ENCODE data around the gene TBC1D2B.

Gene TBC1D2B

GRCh38 chr15:78072080-78072892, 5.2 kb downstream of the TBC1D2B start:
- DNase-seq (ENCODE audit: low read depth in 2 of 2), result no peak

- no peak for DNase-seq (ENCODE audit: low read depth in 2 of 2)
Observed at GRCh38 chr15:78071383-78071782, 6.1 kb downstream of the TBC1D2B start.

- no peak for DNase-seq (ENCODE audit: low read depth in 2 of 2)
Observed at GRCh38 chr15:78070049-78070700, 7.3 kb downstream of the TBC1D2B start.

DNA sequence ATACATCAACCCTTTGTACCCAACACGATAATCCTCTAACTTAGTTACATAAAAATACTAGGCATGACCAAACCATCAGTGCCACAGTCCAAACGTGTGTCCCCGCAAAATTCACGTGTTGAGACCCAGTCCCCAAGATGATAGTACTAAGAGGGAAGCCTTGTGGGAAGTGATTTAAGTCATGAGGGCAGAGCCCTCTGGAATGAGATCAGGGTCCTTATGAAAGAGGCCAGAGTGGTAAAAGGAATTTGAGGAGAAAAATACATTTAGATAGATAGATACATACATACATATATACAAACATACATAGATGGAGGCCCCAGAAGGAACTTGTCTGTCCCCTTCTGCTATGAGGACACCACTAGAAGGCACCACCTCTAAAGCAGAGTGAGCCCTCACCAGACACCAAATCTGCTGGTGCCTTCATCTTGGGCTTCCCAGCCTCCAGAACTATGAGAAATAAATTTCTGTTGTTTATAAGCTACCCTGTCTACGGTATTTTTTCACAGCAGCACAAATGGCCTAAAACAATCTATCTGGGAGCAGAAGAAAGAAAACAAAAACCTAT, 8.0 kb downstream of the TBC1D2B start:
- DNase-seq (ENCODE audit: low read depth in 2 of 2), result no peak

DNA sequence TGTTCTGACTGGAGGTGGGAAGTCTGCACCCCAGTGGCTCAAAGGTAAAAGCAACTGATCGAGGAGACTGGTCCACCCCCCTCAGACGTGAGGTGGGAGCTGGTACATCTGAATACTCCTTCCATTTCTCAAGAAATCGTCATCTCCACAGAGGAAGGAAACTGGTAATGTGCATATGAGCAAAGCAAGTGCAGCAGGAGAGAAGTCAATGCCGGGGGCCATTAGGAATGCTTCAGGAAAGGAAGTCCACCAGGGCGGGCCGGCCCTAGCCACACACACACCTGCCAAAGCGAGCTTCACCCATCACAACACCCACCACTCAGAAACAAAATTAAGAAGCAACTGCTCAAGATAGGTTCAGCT, 8.5 kb downstream of the TBC1D2B start:
- no peak for DNase-seq (ENCODE audit: low read depth in 2 of 2)

DNA sequence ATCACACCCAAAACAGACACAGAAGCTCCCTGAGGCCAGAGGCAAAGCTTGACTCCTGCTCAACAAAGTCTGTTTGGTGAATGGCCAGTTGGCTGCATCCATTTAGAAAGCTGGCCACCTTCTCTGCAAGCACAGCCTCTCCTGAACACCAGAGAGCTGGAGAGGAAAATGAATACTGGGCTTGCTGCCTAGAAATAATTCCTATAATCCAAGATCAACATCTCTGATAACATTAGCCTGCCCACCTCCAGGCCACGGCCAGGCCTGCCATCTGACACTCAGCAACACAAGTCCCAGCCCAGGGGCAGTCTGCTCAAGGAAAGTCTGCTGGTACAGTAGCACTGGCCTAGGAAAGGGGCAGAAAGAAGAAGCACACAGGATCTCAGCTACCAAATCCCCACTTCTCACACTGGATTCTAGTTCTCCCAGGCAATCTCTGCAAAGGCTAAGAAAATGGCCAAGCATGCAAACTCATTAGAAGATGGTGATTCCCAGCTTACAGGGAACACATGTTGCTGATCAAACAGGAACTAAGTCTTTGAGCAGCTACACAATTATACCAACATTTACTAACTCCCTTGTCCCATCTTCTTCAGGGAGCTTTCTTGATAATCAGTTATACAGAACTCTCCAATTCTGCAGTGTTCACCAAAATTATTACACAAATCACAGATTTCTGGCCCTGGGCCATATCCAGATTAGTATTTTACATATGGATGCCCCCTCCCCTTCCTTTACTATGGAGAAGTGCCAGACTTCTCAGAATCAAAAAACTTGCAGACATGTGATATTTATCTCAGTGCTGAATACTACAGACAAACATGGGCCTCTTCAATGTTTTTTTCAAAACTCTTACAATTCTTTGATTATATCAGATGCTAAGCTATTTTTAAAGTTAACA, 9.9 kb downstream of the TBC1D2B start:
- no peak for DNase-seq (ENCODE audit: low read depth in 2 of 2)

DNA sequence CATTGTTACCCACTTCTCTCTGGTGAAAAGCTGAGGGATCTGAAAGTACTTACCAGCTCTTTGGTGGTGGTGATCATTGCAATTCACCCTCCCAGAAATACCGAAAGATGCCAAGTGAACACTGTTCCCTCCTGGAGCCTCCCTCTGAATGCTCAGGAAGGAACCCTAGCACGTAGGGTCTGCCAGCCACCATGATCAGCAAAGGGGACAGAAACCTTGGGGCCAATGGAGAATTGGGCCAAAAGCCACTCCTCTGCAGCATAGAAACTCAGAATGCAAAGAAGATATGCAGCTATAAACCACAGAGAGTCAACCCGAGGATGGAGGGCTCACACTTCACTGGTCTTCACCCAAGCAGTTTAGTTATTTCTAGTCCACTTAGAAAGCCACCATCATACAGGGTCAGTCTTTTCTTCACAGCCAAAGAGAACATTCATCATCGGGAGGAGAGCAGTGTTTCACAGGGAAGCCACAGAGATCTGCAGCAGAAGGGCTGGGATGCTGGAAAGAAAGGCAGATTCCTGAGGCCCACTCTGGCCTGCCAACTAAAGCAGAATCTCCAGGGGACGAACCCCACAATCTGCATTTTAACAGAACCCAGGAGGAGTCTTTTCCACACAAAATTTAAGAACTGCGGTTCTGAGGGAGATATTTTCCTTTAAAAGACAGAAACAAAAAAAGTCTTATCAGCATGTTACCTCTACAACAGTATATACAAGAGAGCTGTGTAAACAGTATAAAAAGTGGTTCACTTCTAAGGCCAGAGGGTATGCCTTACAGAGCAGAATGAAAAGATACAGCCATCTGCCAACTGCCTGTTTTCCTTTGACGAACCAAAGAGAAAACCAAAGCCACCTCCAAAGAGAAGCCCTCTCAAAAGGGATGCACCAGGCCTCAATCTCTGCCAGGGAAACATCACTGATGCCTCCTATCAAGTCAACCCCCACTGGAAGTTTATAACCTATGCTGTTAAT, 11.3 kb downstream of the TBC1D2B start:
- DNase-seq (ENCODE audit: low read depth in 2 of 2), result no peak

DNA sequence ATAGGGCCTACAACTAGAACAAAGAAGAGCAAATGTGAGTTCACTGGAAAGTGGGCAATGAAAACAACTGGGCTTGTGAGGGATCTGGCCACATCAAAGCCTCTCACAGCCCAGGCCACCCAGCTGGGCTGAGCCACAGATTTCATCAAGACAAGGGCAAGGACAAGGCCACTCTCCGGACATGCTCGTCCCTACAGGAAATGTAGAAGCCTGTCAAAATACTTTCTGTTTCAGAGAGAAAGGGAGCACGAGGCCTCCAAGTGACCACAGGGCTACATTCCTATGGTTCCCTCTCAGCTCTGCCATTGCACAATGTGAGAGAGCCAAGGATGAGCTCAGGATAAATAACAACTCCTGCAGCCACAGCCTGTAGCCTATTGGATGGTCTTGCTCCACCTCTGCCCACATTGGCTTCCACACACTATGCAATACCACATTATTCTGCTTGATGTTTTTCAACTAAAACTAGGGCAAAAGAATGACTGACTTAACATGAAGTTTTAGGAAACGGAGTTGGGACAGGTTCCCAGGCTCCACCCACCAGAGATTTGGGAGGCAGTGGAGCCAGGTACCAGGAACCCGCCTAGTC, 12.1 kb downstream of the TBC1D2B start:
- DNase-seq (ENCODE audit: low read depth in 2 of 2), result peak; percentile 92 to 93

DNA sequence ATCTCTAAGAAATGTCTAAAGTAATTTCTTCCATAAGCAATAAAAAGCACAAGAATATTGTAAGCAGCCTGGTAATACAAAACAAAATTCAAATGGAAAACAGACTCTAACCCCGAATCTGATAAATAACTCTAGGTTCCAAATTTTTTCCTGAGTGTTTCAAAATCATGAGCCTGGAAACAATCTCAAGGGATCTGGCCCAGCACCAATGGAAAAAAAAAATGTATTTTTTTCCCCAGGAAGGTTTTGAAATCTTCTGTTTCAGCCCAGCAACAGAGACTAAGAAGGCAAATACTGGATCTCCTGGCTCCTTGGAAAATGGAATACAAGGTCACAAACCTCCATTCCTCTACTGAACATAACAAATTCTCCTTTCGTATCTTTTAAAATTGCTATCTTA, 13.0 kb downstream of the TBC1D2B start:
- DNase-seq (ENCODE audit: low read depth in 2 of 2), result peak in 1 of 2 experiments; percentile 58

GRCh38 chr15:78063970-78064385, 13.5 kb downstream of the TBC1D2B start:
- no peak for DNase-seq (ENCODE audit: low read depth in 2 of 2)

DNA sequence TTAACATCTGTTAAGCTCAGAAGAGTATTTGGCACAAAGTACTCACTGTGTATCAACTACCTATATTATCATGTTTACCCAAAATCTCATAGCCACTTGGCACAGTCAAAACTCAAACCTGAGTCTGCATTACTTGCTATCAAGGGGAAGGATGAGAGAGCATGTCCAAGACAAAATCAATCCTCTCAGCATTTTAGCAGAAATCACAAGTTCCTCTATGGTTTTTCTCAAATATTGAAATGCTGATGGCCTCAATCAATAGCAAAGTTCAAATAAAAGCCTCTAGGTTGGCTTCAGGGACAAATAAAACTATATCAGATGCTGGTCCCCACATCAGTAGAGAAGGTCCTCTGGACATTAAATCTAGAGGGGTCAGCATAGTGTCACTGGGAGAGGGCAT, 14.3 kb downstream of the TBC1D2B start:
- no peak for DNase-seq (ENCODE audit: low read depth in 2 of 2)

DNA sequence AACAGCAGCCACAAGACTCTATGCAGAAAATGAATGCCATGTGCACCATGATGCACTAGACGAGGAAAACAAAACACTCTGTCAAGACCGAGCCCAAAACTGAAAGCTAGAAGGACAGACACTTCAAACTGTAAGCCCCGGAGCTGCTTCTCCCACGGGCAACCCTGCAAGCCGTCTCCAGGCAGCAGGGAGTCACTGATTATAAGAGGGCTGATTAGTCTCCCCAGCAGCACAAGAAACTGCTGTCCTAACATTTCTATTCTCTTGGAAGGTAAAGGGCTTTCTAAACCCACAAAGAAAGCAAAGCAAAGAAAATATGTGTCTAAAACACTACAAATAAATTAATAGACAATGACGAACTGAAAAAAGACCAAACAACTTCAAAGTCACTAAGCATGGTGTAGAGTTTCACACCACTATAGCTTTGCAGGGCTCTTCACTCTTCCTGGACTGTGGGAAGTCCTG, 15.5 kb downstream of the TBC1D2B start:
- DNase-seq (ENCODE audit: low read depth in 2 of 2), result no peak

DNA sequence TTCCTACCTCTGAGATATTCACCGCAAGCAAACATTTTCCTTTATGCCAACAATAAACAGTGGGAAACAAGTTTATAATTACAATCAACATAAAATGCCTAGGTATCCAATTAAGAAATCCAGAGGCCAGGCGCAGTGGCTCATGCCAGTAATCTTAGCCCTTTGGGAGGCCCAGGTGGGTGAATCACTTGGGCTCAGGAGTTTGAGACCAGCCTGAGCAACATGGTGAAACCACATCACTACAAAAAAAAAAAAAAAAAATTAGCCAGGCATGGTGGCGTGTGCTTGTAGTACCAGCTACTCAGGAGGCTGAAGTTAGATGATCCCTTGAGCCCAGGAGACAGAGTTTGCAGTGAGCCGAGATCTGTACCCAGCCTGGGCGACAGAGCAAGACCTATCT, 17.3 kb downstream of the TBC1D2B start:
- DNase-seq (ENCODE audit: low read depth in 2 of 2), result no peak

DNA sequence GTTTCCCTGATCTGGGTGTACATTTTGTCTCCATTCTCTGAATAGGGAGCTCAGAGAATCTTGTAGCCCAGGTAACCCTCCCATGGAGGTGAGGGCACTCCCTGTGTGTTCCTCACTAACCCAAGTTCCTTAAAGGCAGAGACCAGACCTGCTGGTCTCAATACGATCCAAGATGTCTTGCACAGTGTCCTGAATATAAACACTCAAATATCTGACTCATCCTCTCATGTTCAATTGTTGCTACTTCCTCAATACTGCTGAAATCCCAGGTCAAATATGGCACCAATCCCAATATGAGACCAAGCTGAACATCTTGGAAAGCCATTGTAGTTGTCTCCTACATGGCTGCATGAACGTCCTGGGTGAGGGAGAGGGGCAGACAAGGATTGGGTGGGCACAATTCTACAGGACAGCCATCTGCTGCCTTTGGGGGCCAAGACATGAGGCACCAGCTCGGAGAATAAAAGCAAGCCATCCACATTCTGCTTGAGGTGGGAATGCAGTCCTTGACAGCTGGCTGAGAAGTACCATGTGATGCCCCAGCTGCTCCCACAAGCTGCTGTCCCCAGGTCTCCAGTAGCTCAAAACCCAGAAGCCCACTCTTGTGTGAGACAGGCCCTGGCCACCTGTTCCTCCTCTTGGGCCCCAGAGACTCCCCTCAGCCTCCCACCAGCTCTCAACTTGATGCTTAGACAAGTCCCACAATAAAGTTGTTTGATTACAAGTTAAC, 18.2 kb downstream of the TBC1D2B start:
- no peak for DNase-seq (ENCODE audit: low read depth in 2 of 2)

GRCh38 chr15:78058401-78058935, 19.0 kb downstream of the TBC1D2B start:
- no peak for DNase-seq (ENCODE audit: low read depth in 2 of 2)

DNA sequence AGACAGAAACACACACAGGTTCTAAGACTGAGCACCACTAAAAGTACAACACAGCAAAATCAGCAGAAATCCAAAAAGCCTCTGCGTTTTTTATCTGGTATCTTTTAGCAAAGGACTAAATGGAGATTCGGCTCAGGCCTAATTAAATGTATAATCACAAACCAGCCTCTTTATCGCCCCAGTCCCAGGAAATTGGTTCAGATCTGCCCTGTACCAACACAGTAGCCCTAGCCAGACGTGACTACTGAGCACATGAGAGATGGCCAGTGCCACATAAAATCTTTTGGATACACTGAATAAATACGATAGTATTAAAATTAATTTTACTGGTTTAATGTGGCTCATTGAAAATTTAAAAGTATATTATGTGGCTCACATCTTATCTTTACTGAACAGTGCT, 19.7 kb downstream of the TBC1D2B start:
- DNase-seq (ENCODE audit: low read depth in 2 of 2), result no peak

DNA sequence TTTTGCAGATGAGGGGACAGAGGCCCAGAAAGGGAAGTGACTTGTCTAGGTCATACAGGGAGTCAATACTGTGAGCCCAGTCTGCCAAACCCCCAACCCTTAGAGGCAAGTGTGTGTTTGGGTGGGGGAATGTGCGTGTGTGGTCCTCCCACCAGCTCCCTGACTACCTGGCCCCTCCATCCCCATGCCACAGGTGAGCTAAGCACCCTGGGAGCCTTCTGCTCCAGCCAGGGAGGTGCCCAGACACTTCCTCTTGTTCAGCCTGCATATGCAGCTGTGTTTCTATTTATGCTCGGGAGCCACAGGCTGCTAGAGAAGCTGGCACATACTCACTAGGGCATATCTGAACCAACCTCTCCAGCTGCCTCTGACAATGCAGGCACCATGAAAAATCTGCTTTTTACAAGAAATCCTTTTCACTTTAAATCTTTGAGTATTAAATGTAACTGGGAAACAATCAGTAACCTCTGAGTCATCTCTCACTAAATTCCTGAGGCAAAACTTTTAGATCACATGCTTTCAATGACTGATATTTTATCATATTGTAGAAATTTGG, 20.7 kb downstream of the TBC1D2B start:
- no peak for DNase-seq (ENCODE audit: low read depth in 2 of 2)

- no peak for DNase-seq (ENCODE audit: low read depth in 2 of 2)
Observed at GRCh38 chr15:78055919-78056713, 21.4 kb downstream of the TBC1D2B start.
